HG03571 (cell line): ENCODE results near the gene CTBP2.

Source experiments
- ATAC-seq: cut with Tn5 transposase; IDR thresholded peaks from one replicate; pipeline ENCODE4 v1.9.1; 2021; ENCODE audit not compliant: unreplicated experiment

The CTBP2 gene

GRCh38 chr10:125127110-125127509 lies 33.3 kb downstream of the CTBP2 start:
- ATAC-seq: no peak

GRCh38 chr10:125125951-125126735 lies 34.2 kb downstream of the CTBP2 start:
- ATAC-seq: no peak

GRCh38 chr10:125124907-125125306 lies 35.5 kb downstream of the CTBP2 start:
- no peak for ATAC-seq

GRCh38 chr10:125124115-125124487 lies 36.3 kb downstream of the CTBP2 start:
- ATAC-seq: no peak

GRCh38 chr10:125123476-125124114 lies 36.8 kb downstream of the CTBP2 start:
- ATAC-seq: no peak

- no peak for ATAC-seq
Observed at GRCh38 chr10:125122566-125122965, 37.8 kb downstream of the CTBP2 start.

GRCh38 chr10:125121003-125121402 lies 39.4 kb downstream of the CTBP2 start:
- ATAC-seq: no peak

- no peak for ATAC-seq
Observed at GRCh38 chr10:125120053-125120710, 40.2 kb downstream of the CTBP2 start.

- no peak for ATAC-seq
Observed at GRCh38 chr10:125118701-125119100, 41.7 kb downstream of the CTBP2 start.

- ATAC-seq: no peak
Observed at GRCh38 chr10:125118011-125118611, 42.3 kb downstream of the CTBP2 start.

GRCh38 chr10:125116652-125117310 lies 43.6 kb downstream of the CTBP2 start:
- no peak for ATAC-seq

GRCh38 chr10:125116041-125116649 lies 44.2 kb downstream of the CTBP2 start:
- ATAC-seq: no peak

GRCh38 chr10:125115409-125115808 lies 45.0 kb downstream of the CTBP2 start:
- ATAC-seq: no peak

- ATAC-seq: no peak
Observed at GRCh38 chr10:125114761-125115391, 45.5 kb downstream of the CTBP2 start.

- no peak for ATAC-seq
Observed at GRCh38 chr10:125113691-125114371, 46.5 kb downstream of the CTBP2 start.

GRCh38 chr10:125112697-125113494 lies 47.5 kb downstream of the CTBP2 start:
- ATAC-seq: no peak

- ATAC-seq: no peak
Observed at GRCh38 chr10:125111118-125111727, 49.1 kb downstream of the CTBP2 start.

- ATAC-seq: no peak
Observed at GRCh38 chr10:125107965-125108580, 52.3 kb downstream of the CTBP2 start.
